Activated CD8-positive, alpha-beta T cell treated with anti-CD3 and anti-CD28 coated beads for 36 hours (primary cell): ENCODE results near the gene ZNF76. TPM values are rescaled to one million over a fixed set of nuclear protein-coding genes. Genes with fewer than 3 reads are reported as not detected.

ENCODE experiments used
- ATAC-seq: fragments of 200-7000 bp; cut with Tn5 transposase; one replicate; pipeline ENCODE4 v1.10.0; 2021; ENCODE audit warnings: mild to moderate bottlenecking, moderate library complexity
- CTCF ChIA-PET: fragments of 350-600 bp; sonication (Branson Sonifier 250); formaldehyde crosslinking; loops from one replicate; lab custom pipeline; 2021; ENCODE audit warnings: antibody characterized with exemption; lab: Charles Lee
- POLR2A ChIA-PET: fragments of 350-600 bp; sonication (Branson Sonifier 250); formaldehyde crosslinking; loops from one replicate; lab custom pipeline; 2021; ENCODE audit warnings: antibody characterized with exemption; lab: Charles Lee
- DNase-seq: peaks from one replicate; pipeline ENCODE4 v3.0.0-alpha.2; 2020
- H3K27ac Mint-ChIP-seq: one replicate; pipeline ENCODE4 v1.8.0; 2021; ENCODE audit warnings: mild to moderate bottlenecking, mixed read lengths
- H3K27me3 Mint-ChIP-seq: one replicate; pipeline ENCODE4 v1.8.0; 2021; ENCODE audit warnings: mixed read lengths
- H3K36me3 Mint-ChIP-seq: one replicate; pipeline ENCODE4 v1.8.0; 2021; ENCODE audit warnings: low read depth, mixed read lengths
- H3K4me1 Mint-ChIP-seq: one replicate; pipeline ENCODE4 v1.8.0; 2021; ENCODE audit warnings: low read depth, mixed read lengths
- H3K4me3 Mint-ChIP-seq: one replicate; pipeline ENCODE4 v1.8.0; 2021; ENCODE audit warnings: mild to moderate bottlenecking, moderate library complexity, mixed read lengths
- H3K9me3 Mint-ChIP-seq: one replicate; pipeline ENCODE4 v1.8.0; 2021; ENCODE audit warnings: mixed read lengths
- CTCF ChIP-seq: fragments of 200-600 bp; IDR thresholded peaks from one replicate; pipeline ENCODE4 v1.8.0; 2022; ENCODE audit warnings: antibody characterized with exemption, mild to moderate bottlenecking
- intact Hi-C: fragments of 100-400 bp; cut with micrococcal nuclease; formaldehyde crosslinking; loops from one replicate; pipeline ENCODE4 v1.10.0; 2022
- total RNA-seq, 2 experiments: library from RNA; stranded (reverse); gene quantifications; one replicate each; pipeline ENCODE4 v1.2.3, GENCODE V29; 2021

ZNF76 gene
- total RNA-seq, 2 experiments from 2014 or later = 34.4 to 35.2 TPM

DNA sequence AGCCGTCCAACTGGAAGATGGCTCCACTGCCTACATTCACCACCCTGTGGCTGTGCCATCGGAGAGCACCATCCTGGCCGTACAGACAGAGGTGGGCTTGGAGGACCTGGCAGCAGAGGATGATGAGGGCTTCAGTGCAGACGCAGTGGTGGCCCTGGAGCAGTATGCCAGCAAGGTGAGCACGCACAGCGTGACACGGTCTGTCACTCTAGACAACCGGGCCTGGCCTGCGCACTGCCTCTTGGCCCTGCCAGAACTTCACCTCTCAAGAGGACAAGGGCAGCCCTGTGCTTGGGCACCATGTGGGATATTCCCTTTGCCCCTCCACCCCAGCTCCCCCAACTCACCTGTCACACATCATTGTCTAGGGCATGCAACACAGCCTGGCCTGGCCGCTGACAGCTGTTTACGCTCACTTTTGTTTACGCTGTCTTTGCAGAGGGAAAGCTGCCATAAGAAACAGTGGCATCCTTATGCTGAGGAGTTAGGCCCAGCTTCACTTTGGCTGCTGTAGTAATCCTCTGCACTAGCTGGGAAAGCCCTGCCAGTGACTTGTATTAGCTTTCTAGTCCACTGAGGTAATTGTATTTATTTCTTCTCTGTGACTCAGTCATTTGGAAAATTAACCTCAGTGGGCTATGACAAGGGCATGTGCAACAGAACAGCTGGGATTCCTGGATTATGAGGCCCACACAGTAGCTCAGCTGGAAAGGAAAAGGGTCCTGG, 28.3 kb downstream of the ZNF76 start:
- Mint-ChIP-seq H3K27me3 (no peaks in the 10 kb centered on the region), H3K27ac (no peak overlapping the region), H3K4me1 (no peaks in the 10 kb centered on the region), H3K9me3 (no peaks in the 10 kb centered on the region), H3K4me3 (no peak overlapping the region), H3K36me3 (peaks cover 12% of the 10 kb centered on the region)
- CTCF ChIA-PET = interaction anchor here (0.9 to 1.0 kb wide), 3 partner anchors 9 to 161 kb away, joined by 3 read pairs; no protein-coding TSS in a partner anchor
- DNase-seq (no peak), ATAC-seq (no peak)
- POLR2A ChIA-PET = interaction anchor here (1.6 kb wide), 1 partner anchor 7 kb away, joined by 6 read pairs; no protein-coding TSS in a partner anchor
- intact Hi-C loops = no loop called here
- no peak for TF ChIP-seq CTCF

DNA sequence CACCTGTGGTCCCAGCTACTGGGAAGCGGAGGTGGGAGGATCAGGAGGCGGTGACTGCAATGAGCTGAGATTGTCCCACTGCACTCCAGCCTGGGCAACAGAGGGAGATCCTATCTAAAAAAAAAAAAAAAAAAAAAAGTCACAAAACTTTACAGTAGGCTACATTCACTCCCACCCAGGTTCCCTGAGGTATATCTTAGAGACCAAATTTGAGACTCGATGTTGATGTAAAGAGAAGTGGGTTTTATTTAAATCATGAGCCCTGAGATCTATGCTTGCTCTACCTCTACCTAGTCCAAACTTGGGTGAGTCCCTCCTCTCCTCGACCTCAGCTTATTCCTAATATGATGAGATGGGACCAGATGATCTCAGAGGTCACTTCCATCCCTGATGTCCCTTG, 29.3 kb downstream of the ZNF76 start:
- CTCF ChIA-PET = interaction anchor here (1.0 to 1.2 kb wide), 3 partner anchors 8 to 53 kb away, joined by 3 read pairs; no protein-coding TSS in a partner anchor
- POLR2A ChIA-PET = interaction anchor here (1.6 kb wide), 1 partner anchor 8 kb away, joined by 6 read pairs; no protein-coding TSS in a partner anchor
- no peak for DNase-seq
- H3K9me3 Mint-ChIP-seq = no peaks in the 10 kb centered on the region
- no peak overlapping the region for H3K27ac Mint-ChIP-seq
- H3K4me3 Mint-ChIP-seq = no peak overlapping the region
- peaks cover 9% of the 10 kb centered on the region for H3K36me3 Mint-ChIP-seq
- no peaks in the 10 kb centered on the region for H3K27me3 Mint-ChIP-seq
- ATAC-seq = no peak
- intact Hi-C loops = no loop called here
- no peak for TF ChIP-seq CTCF
- no peaks in the 10 kb centered on the region for H3K4me1 Mint-ChIP-seq

DNA sequence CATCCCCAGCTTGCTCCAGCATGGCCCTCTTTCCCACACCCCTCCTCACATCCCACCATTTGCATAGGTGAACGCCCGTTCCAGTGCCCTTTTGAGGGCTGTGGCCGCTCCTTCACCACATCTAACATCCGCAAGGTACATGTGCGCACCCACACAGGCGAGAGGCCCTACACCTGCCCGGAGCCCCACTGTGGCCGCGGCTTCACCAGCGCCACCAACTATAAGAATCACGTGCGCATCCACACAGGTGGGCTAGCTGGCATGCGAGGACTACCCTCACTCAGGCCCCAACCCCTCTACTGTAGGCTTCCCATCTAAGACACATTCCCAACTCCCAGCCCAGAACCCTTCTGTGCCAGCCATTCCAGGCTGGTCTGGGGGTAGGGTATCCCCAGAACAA, 32.0 kb downstream of the ZNF76 start:
- Mint-ChIP-seq H3K27ac (no peak overlapping the region), H3K9me3 (no peaks in the 10 kb centered on the region), H3K4me3 (no peak overlapping the region), H3K4me1 (no peaks in the 10 kb centered on the region), H3K27me3 (no peaks in the 10 kb centered on the region), H3K36me3 (peaks cover 6% of the 10 kb centered on the region)
- ChIA-PET CTCF (interaction anchor here (1.5 to 3.5 kb wide), 2 partner anchors 33 to 36 kb away, joined by 4 to 48 read pairs; no protein-coding TSS in a partner anchor), POLR2A (no interaction called here)
- TF ChIP-seq CTCF = no peak
- ATAC-seq (no peak), DNase-seq (no peak)
- intact Hi-C loops = no loop called here

DNA sequence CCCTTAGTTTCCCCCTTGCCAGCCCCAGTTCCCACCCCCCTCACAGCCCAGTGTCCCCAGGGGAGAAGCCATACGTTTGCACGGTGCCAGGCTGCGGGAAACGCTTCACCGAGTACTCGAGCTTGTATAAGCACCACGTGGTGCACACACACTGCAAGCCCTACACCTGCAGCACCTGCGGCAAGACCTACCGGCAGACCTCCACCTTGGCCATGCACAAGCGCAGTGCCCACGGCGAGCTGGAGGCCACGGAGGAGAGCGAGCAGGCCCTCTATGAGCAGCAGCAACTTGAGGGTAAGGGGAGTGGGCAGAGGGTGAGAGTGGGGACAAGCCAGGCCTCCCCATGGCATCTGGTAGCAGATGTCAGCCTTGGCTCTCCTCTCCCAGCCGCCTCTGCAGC, 33.0 kb downstream of the ZNF76 start:
- ATAC-seq (no peak), DNase-seq (no peak)
- ChIA-PET CTCF (interaction anchor here (1.1 to 3.5 kb wide), 8 partner anchors 7 to 175 kb away, joined by 4 to 48 read pairs (median 6); partner anchors contain the start of gene PPARD), POLR2A (interaction anchor here (1.4 kb wide), 1 partner anchor 21 kb away, joined by 3 read pairs; no protein-coding TSS in a partner anchor)
- Mint-ChIP-seq H3K27ac (no peak overlapping the region), H3K36me3 (peaks cover 6% of the 10 kb centered on the region), H3K4me1 (peaks cover 5% of the 10 kb centered on the region), H3K27me3 (no peaks in the 10 kb centered on the region), H3K9me3 (no peaks in the 10 kb centered on the region), H3K4me3 (no peak overlapping the region)
- TF ChIP-seq CTCF = no peak
- intact Hi-C loops = no loop called here

GRCh38 chr6:35293681-35294080, 34.1 kb downstream of the ZNF76 start:
- Mint-ChIP-seq H3K27me3 (no peaks in the 10 kb centered on the region), H3K9me3 (no peaks in the 10 kb centered on the region), H3K36me3 (peaks cover 8% of the 10 kb centered on the region), H3K4me3 (no peak overlapping the region), H3K27ac (no peak overlapping the region), H3K4me1 (peaks cover 5% of the 10 kb centered on the region)
- ATAC-seq = no peak
- ChIA-PET CTCF (interaction anchor here (0.6 to 4.9 kb wide), 29 partner anchors 9 to 188 kb away, joined by 3 to 48 read pairs (median 4); partner anchors contain the start of genes FANCE and PPARD), POLR2A (interaction anchor here (1.3 to 1.7 kb wide), 2 partner anchors 10 to 30 kb away, joined by 3 to 6 read pairs; no protein-coding TSS in a partner anchor)
- no peak for DNase-seq
- TF ChIP-seq CTCF = no peak
- intact Hi-C loops = no loop called here
